SK-N-DZ (cell line): ENCODE data around the gene MYLK3.
A peak's percentile ranks its signal among the peaks of the same experiment; 100 is the strongest.
"Not testable (repeated sequence)": the region's sequence is repeated elsewhere in the genome, so short reads cannot be mapped to it uniquely, and the experiment has no call there.

Source experiments
- DNase-seq: peaks from one replicate; pipeline ENCODE4 v3.0.0-alpha.2; 2015; ENCODE audit warnings: low spot score

MYLK3 gene

DNA sequence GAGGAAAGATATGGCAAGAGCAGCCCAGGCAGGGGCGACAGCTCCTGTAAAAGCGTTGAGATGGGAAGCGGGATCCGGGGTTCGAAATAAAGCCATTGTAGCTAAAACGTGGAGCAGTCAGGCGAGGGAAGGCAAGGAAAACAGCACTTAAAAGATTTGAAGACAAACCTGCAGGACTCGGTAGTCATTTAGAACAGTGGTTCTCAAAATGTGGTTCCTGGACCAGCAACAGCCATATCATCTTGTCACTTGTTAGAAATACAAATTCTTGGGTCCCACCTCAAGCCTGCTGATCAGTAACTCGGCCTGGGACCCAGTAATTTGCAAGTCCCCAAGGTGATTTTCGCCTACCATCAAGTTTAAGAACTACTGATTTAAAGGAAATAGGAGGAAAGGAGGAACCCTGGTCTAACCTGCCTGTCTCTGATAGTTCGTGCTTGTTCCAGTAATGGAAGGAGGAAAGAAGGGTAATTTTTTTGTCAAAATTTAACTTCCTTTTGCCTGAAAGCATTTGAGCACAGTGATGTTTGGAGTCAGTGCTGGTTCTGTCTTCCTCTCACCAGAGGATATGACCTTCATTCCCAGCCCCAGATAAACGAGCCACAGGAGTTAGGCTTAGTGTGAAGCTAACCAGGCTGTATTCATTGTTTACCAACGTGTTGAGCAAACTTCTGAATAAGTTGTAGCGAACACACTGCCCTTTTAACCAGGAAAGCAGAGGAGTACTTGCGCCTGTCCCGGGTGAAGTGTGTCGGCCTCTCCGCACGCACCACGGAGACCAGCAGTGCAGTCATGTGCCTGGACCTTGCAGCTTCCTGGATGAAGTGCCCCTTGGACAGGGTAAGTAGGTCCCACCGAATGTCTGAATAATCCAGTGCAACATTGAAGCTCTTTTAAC, 57.6 kb downstream of the MYLK3 start:
- no peak for DNase-seq

DNA sequence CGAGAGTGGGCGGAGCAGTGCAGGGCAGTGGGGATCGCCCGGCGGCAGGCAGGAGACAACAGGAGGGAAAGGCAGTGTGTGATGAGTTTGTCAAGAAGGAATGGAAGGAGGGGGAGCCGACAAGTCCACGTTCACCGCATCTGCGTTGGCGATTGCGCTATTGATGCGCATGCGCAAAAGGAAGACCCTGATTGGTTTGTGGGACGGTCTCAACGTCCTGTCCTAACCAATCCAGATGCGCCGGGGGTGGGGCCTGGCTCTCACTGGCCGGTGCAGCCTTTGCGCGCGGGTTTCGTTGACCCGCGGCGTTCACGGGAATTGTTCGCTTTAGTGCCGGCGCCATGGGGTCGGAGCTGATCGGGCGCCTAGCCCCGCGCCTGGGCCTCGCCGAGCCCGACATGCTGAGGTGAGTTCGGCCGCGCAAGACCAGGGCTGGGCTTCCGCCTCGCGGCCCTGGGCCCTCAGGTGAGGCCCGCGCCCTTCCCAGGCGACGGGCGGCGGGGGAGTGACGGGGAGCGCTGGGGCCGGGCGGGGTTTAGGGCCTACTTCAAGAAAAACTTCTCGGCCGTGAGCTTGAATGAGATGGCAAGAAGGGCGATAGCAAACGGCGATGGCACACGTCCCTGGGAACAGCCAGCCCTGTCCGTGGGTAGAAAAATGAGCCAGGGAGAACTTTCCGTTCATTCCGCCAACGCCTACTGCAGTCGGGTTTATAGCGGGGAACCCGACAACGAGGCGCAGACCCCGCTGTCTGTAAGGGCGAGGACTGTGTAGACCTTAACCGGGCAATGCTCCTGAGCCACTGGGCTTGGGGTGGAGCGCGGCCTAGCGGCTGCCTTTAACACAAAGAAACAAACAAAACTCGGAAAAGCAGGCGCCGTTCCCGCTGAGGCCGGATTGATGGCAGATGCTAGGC, 58.5 kb downstream of the MYLK3 start, which contains the start of gene ORC6:
Gene ORC6, plus strand, starts transcription at position 295 of the 916 bp plus-strand sequence. Its CDS starts 47 bp downstream, at position 342.
- DNase-seq: peak; percentile 98

DNA sequence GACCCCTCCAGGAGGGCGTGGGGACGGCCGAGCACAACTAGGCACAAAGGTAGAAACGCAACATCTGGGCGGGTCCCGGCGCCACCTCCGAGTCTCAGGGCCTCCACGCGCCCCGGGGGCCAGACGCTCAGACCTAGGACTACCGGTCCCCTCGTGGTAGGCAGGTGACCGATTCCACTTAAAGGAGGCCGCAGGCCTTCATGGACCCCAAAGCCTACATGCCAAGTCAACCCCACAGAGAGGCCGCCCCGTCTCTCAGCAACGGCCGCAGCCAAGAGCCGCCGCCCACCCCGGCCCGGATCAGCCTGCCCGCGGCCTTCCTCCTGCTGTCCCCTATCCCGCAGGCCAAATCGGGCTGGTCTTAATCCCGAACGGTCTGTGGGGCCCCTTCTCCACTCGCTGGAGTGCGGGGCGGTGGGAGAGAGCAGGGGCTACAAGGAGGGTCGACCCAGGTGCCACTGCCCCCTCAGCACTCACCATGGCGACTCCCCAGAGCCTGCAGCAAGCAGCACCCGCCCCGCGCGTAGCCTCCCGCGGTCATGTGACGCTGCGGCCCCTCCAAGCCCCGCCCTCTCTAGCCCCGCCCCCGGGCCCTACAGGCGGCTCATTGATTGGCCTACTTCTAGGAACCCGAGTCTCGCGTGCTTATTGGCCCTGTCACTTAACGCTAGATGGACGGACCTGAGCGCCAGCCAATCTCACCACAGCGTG, 59.3 kb downstream of the MYLK3 start, which contains the start of gene VPS35:
Gene VPS35, minus strand, starts transcription at position 525 of the 711 bp plus-strand sequence. Its CDS starts 45 bp downstream, at position 480.
- peak; percentile 99 for DNase-seq

DNA sequence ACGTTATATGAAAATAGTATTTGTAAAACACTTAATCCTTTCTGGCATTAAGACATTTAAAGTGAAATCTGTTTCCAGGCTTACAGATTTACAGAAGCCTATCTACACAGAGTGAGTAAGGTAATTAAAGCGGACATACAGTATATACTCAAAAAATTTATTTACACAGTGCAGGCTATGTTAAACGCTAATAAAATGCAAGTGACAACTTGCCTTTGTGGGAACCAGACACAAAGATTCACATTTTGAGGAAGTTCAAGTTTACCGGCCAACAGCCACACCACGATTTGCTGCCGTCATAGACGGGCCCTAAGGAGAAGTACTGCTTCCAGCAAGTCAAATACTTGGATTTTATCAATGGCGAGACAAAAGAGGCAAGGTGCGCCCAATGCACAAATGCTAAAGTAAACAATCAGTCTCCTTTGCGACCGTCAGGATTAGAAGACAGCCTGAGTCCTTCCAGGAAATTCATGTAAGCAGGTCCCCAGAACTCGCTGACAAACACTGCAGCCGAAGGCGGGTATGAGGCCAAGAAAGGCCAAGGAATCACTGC, 60.0 kb downstream of the MYLK3 start:
- DNase-seq: no peak

DNA sequence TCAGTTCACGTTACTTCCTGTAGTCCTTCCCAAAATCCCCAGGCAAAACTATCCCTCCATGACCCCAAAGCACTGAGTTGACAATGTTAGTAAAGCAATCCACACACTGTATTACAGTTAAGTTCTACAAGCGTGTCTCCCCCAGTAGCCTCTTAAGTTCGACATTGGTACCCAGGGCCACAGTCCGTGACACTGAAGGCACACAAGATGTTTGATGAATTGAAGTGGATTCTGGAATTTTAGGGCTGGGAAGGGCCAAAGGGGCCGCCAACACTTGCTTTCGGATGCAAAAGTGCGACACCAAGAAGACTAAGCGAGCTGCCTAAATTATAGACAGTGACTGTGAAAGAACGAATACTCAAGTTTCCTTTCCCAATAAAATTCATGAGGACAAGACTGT, 60.7 kb downstream of the MYLK3 start:
- DNase-seq: no peak

DNA sequence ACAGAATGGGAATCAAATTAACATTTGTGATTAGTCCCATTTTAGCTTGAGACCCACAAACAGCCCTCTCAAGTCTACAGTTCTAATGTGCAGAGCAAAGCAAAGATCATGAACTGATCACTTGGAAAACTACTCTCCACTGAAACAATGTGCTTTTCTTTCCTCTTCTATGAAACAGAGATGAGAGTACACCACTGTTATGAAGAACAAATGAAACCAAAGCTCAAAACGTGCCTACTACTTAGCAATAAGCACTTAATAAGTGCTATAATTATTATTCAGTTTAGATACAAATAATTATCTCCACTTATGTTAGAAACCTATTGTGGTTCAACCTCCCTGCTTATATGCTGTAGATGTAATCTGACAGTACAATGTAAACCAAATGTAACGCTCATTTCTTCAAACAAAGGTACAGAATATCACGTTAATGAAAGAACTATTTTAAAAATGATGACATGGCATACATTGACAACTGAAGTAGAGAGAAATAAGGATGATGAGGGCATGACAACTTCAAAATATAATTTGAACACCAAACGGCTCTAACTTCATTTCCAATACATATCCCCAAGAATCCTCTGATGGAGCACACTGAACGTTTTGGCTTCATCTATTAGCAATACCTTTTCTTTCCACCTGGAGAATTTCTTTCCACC, 61.2 kb downstream of the MYLK3 start:
- no peak for DNase-seq

DNA sequence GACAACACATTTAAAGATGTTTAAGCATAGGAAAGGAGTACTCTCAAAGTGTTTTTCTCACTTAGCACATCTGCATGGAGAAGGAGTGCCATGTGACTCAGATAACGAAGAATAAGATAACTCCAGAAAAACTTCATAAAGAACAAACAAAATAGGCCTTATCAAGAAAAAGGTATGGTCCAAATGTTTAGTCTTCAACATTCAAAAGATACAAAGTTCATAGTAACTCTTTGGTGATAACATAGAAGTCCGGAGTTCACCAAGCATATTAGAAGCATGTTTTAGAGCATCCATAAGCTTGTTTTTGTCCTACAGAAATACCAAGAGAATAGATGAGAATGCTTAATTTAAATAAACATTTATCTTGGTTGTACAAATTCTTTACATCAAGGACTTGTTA, 66.3 kb downstream of the MYLK3 start:
- DNase-seq: not testable (repeated sequence)

DNA sequence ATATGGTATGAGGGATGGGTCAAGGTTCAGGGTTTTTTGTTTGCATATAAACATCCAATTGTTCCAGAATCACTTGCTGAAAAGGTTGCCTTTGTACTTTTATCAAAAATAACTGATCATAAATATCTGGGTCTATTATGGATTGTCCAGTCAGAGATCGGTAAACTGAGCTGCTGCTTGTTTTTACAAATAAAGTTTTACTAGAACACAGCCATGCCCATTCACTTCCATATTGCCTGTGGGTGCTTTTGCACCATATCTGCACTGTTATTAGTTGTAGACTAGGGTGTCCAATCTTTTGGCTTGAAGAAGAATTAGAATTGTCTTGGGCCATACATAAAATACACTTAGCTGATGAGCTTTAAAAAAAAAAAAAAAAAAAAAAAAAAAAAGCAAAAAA, 70.2 kb downstream of the MYLK3 start:
- DNase-seq: not testable (repeated sequence)

DNA sequence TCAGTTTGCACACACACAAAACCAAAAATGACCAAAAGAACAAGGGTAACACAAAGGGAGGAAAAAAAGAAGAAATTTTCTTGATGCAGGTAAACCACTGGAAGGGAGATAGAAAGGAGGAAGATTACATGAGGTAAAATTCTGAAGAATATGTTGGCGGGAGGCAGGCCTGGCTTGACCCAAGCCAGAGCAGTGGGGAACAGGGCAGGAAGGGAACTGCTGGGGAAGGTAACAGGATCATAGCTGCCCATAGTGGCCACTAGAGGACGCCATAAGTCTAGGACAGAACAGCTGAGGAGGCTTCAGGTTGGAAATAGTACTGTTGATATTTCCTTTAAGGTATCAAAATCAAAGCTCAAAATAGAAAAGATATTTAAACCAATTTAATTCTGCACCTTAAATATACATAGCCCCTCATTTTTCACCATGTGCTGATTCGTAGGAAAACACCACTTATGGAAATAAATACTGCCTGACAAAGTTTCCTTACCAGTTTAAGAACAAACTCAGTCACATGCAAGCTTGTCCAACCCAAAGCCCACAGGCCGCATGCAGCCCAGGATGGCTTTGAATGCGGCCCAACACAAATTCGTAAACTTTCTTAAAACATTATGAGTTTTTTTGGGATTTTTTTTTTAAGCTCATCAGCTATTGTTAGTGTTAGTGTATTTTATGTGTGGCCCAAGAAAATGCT, 74.7 kb downstream of the MYLK3 start:
- DNase-seq: peak; percentile 58

DNA sequence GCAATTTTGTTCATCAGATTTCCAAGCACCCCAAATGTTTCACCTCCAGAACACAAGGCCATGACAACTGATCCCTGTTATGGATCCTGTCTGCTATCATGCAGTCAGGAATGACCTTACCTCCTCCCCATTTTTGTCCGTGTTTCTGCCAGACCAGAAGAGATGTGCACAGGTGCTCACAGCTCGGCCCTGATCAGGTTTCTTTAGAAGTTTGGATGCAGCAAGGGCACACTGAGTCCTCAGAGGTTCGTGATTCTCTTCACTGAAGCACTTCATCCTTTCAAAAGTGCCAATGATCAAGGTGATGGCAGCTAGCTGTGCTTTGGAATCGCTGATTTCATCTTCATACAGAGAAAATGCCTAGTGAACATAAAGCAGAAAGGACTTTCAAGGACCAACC, 86.0 kb downstream of the MYLK3 start:
- DNase-seq: no peak

DNA sequence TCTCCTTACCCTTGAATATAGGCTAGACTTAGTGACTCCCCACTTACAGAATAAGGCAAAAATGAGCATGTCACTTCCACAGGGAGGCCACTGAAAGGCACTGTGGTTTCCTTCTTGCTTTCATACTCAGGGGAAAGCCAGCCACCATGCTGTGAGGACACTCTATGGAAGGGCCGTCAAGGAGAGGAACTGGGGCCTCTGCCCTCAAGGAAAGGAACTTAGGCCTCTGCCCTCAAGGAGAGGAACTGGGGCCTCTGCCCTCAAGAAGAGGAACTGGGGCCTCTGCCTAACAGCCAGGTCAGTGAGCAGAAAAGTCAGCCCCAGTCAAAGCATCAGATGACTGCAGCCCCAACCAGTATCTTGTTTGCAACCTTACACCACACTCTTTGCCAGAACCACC, 89.2 kb downstream of the MYLK3 start:
- DNase-seq: no peak
